Liver (tissue), 9 donors: ENCODE results near the gene LNX1. TPM values are rescaled to one million over a fixed set of nuclear protein-coding genes. Genes with fewer than 3 reads are reported as not detected.

Experiments used
- DNase-seq: peaks from one replicate; pipeline ENCODE4 v3.0.0-alpha.2; 2017; ENCODE audit warnings: low spot score
- H3K27ac ChIP-seq, 2 donors: one replicate each; pipeline ENCODE4 v1.7.0; 2013; ENCODE audit warnings: inconsistent platforms in 2 of 2, low read length in 2 of 2, control low read depth in 1 of 2, low read depth in 1 of 2, mild to moderate bottlenecking in 1 of 2
- H3K27me3 ChIP-seq, 4 donors: one replicate each; pipeline versions ENCODE4 v1.6.1 to v1.7.0; 2013; ENCODE audit warnings: low read length in 3 of 4, inconsistent platforms in 1 of 4, mild to moderate bottlenecking in 1 of 4, moderate library complexity in 1 of 4; ENCODE audit not compliant: control insufficient read depth in 4 of 4, insufficient read depth in 4 of 4
- H3K36me3 ChIP-seq, 4 donors: one replicate each; pipeline versions ENCODE4 v1.6.1 to v1.7.0; 2013; ENCODE audit warnings: low read length in 3 of 4, mild to moderate bottlenecking in 3 of 4, low read depth in 1 of 4, moderate library complexity in 1 of 4; ENCODE audit not compliant: control insufficient read depth in 4 of 4, insufficient read depth in 3 of 4
- H3K4me1 ChIP-seq, 4 donors: one replicate each; pipeline versions ENCODE4 v1.6.1 to v1.7.0; 2013; ENCODE audit warnings: low read length in 3 of 4, mild to moderate bottlenecking in 3 of 4, moderate library complexity in 1 of 4; ENCODE audit not compliant: control insufficient read depth in 4 of 4, insufficient read depth in 4 of 4
- H3K4me3 ChIP-seq, 3 donors: one replicate each; pipeline versions ENCODE4 v1.6.1 to v1.7.0; 2013; ENCODE audit warnings: low read length in 3 of 3, control low read depth in 1 of 3, low read depth in 1 of 3, mild to moderate bottlenecking in 1 of 3
- H3K9ac ChIP-seq, 2 donors: one replicate each; pipeline ENCODE4 v1.7.0; 2013; ENCODE audit warnings: low read length in 2 of 2, mild to moderate bottlenecking in 2 of 2, moderate library complexity in 2 of 2, control low read depth in 1 of 2, low read depth in 1 of 2
- H3K9me3 ChIP-seq, 4 donors: one replicate each; pipeline versions ENCODE4 v1.6.1 to v1.7.0; 2013; ENCODE audit warnings: low read length in 3 of 4; ENCODE audit not compliant: control insufficient read depth in 4 of 4
- ATF3 ChIP-seq: IDR thresholded peaks from 2 replicates; pipeline ENCODE4 v1.6.1; 2016; ENCODE audit warnings: antibody characterized with exemption
- EGR1 ChIP-seq, 2 donors: IDR thresholded peaks; 2 replicates each; pipeline ENCODE4 v1.6.1; 2016 to 2018; ENCODE audit warnings: antibody characterized with exemption in 2 of 2, low read depth in 2 of 2
- FOXA1 ChIP-seq: IDR thresholded peaks from 2 replicates; pipeline ENCODE4 v1.6.1; 2016; ENCODE audit warnings: antibody characterized with exemption
- FOXA2 ChIP-seq: IDR thresholded peaks from 2 replicates; pipeline ENCODE4 v1.6.1; 2016; ENCODE audit warnings: antibody characterized with exemption
- GABPA ChIP-seq, 2 donors: IDR thresholded peaks in 1 of 2; conservative IDR thresholded peaks in 1 of 2; 2 replicates each; pipeline ENCODE4 v1.6.1; 2016; ENCODE audit warnings: antibody characterized with exemption in 2 of 2, mild to moderate bottlenecking in 1 of 2, moderate library complexity in 1 of 2
- HNF4A ChIP-seq, 2 donors: conservative IDR thresholded peaks; 2 replicates each; pipeline ENCODE4 v1.6.1; 2016; ENCODE audit warnings: antibody characterized with exemption in 2 of 2, mild to moderate bottlenecking in 2 of 2
- HNF4G ChIP-seq: IDR thresholded peaks from 2 replicates; pipeline ENCODE4 v1.6.1; 2016; ENCODE audit warnings: antibody characterized with exemption
- JUND ChIP-seq, 2 donors: IDR thresholded peaks; 2 replicates each; pipeline ENCODE4 v1.6.1; 2016; ENCODE audit warnings: antibody characterized with exemption in 2 of 2
- MAX ChIP-seq: IDR thresholded peaks from 2 replicates; pipeline ENCODE4 v1.6.1; 2016; ENCODE audit warnings: antibody characterized with exemption
- NR2F2 ChIP-seq: IDR thresholded peaks from 2 replicates; pipeline ENCODE4 v1.6.1; 2016; ENCODE audit warnings: antibody characterized with exemption
- RAD21 ChIP-seq, 2 donors: IDR thresholded peaks; 2 replicates each; pipeline ENCODE4 v1.6.1; 2016; ENCODE audit warnings: antibody characterized with exemption in 2 of 2, mild to moderate bottlenecking in 2 of 2
- REST ChIP-seq: IDR thresholded peaks from 2 replicates; pipeline ENCODE4 v1.6.1; 2016; ENCODE audit warnings: antibody characterized with exemption, mild to moderate bottlenecking
- RXRA ChIP-seq, 2 donors: IDR thresholded peaks; 2 replicates each; pipeline ENCODE4 v1.6.1; 2017 to 2018; ENCODE audit warnings: antibody characterized with exemption in 2 of 2, mild to moderate bottlenecking in 1 of 2
- SP1 ChIP-seq: IDR thresholded peaks from 2 replicates; pipeline ENCODE4 v1.6.1; 2018; ENCODE audit warnings: antibody characterized with exemption, mild to moderate bottlenecking
- TAF1 ChIP-seq: conservative IDR thresholded peaks from 2 replicates; pipeline ENCODE4 v1.6.1; 2016; ENCODE audit warnings: antibody characterized with exemption, mild to moderate bottlenecking
- YY1 ChIP-seq: IDR thresholded peaks from 2 replicates; pipeline ENCODE4 v1.6.1; 2016; ENCODE audit warnings: antibody characterized with exemption, mild to moderate bottlenecking
- WGBS: extraction: QIAGEN DNeasy Blood & Tissue Kit; methylation state at CpG from one replicate; pipeline ENCODE4 v1.1.7; 2013; 5-methylcytosine and 5-hydroxymethylcytosine counted together
- polyA plus RNA-seq, 2 donors: library from polyadenylated mRNA; stranded (reverse) in 1 of 2; unstranded in 1 of 2; fragments of 200-250 nt in 1 of 2; fragments of >200 nt in 1 of 2; fragmentation: Nextera tagmentation in 1 of 2; extraction: Ambion mirVana in 1 of 2; gene quantifications; one replicate each; pipeline versions ENCODE4 v1.2.1 to v1.2.3, GENCODE V29; 2013 to 2015
- total RNA-seq, 2 donors: library from RNA; depleted of rRNA; stranded (reverse); fragments of >200 nt; gene quantifications; one replicate each; pipeline ENCODE4 v1.2.3, GENCODE V29; 2014
- TF ChIP-seq, protein P1 (sequence below): IDR thresholded peaks from 2 replicates; pipeline ENCODE4 v1.6.1; 2016; ENCODE audit warnings: antibody characterized with exemption
- TF ChIP-seq, protein P2 (sequence below): fragments of 150-350 bp; IDR thresholded peaks from 2 replicates; pipeline ENCODE4 v1.5.1; 2017; ENCODE audit warnings: improper control_type of control experiment, low read depth, low read length; ENCODE audit not compliant: missing input control
- donor health status: healthy.
- donor health status: healthy.
- donor health status: healthy.
- donor health status: healthy.
- donor health status: healthy.

Gene LNX1
- total and polyA plus RNA-seq, 4 donors = 1.5 to 3.4 (median 2.3) TPM

DNA sequence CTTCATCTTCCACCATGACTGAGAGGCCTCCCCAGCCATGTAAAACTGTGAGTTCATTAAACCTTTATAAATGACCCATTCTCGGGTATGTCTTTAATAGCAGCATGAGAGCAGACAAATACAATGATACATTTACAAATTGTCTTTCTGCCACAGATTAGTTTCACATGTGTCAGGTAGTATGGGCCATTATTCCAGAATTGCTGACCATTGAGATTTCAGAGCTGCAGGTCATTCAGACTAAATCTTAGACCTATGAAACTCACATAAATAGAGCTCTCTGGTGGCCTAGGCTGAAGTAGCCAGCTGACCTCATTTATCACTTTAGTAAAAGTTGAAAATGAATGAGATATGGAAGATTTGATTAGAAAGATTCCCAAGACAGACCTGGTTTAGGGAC lies 108.0 kb downstream of the LNX1 start:
- H3K4me3 ChIP-seq = no peak overlapping the region
- H3K27me3 ChIP-seq = no peaks in the 10 kb centered on the region
- TF ChIP-seq ATF3 = no peak
- no peak for TF ChIP-seq TAF1
- TF ChIP-seq EGR1 (IDR thresholded peaks at IDR 0.05; ENCODE audit: low read depth in 2 of 2) = no peak
- TF ChIP-seq YY1 = no peak
- TF ChIP-seq RXRA (IDR thresholded peaks at IDR 0.05) = no peak
- TF ChIP-seq NR2F2 = no peak
- no peak for TF ChIP-seq FOXA2
- no peak for TF ChIP-seq SP1
- TF ChIP-seq, protein P1, sequence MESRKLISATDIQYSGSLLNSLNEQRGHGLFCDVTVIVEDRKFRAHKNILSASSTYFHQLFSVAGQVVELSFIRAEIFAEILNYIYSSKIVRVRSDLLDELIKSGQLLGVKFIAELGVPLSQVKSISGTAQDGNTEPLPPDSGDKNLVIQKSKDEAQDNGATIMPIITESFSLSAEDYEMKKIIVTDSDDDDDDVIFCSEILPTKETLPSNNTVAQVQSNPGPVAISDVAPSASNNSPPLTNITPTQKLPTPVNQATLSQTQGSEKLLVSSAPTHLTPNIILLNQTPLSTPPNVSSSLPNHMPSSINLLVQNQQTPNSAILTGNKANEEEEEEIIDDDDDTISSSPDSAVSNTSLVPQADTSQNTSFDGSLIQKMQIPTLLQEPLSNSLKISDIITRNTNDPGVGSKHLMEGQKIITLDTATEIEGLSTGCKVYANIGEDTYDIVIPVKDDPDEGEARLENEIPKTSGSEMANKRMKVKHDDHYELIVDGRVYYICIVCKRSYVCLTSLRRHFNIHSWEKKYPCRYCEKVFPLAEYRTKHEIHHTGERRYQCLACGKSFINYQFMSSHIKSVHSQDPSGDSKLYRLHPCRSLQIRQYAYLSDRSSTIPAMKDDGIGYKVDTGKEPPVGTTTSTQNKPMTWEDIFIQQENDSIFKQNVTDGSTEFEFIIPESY = no peak
- no peak for TF ChIP-seq HNF4G
- TF ChIP-seq MAX = no peak
- TF ChIP-seq, protein P2, sequence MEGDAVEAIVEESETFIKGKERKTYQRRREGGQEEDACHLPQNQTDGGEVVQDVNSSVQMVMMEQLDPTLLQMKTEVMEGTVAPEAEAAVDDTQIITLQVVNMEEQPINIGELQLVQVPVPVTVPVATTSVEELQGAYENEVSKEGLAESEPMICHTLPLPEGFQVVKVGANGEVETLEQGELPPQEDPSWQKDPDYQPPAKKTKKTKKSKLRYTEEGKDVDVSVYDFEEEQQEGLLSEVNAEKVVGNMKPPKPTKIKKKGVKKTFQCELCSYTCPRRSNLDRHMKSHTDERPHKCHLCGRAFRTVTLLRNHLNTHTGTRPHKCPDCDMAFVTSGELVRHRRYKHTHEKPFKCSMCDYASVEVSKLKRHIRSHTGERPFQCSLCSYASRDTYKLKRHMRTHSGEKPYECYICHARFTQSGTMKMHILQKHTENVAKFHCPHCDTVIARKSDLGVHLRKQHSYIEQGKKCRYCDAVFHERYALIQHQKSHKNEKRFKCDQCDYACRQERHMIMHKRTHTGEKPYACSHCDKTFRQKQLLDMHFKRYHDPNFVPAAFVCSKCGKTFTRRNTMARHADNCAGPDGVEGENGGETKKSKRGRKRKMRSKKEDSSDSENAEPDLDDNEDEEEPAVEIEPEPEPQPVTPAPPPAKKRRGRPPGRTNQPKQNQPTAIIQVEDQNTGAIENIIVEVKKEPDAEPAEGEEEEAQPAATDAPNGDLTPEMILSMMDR = no peak
- TF ChIP-seq HNF4A (conservative IDR thresholded peaks at IDR 0.05) = no peak
- TF ChIP-seq GABPA (IDR thresholded peaks at IDR 0.05 in 1 of 2, conservative IDR thresholded peaks at IDR 0.05 in 1 of 2) = no peak
- TF ChIP-seq FOXA1 = no peak
- TF ChIP-seq REST = no peak
- TF ChIP-seq RAD21 (IDR thresholded peaks at IDR 0.05) = no peak
- TF ChIP-seq JUND (IDR thresholded peaks at IDR 0.05) = no peak
- DNase-seq = no peak
- H3K9ac ChIP-seq = no peak overlapping the region
- no peaks in the 10 kb centered on the region for H3K4me1 ChIP-seq
- H3K27ac ChIP-seq = no peak overlapping the region
- 98% methylated on average over 1 of the region's 1 CpG for WGBS
- no peaks in the 10 kb centered on the region for H3K9me3 ChIP-seq
- peaks cover 0 to 4% (median 2%) of the 10 kb centered on the region in 4 donors for H3K36me3 ChIP-seq
